Measurements from ENCODE around the gene PCSK4. TPM values are rescaled to one million over a fixed set of nuclear protein-coding genes. Genes with fewer than 3 reads are reported as not detected.

Gene PCSK4
- total RNA-seq, 1 experiment from 2014 or later = 3.9 TPM

GRCh38 chr19:1483979-1484428, 6.1 kb downstream of the PCSK4 start:
- H3K4me1 ChIP-seq (ENCODE audit: insufficient read depth, low read length) = no peaks in the 10 kb centered on the region
- no peak overlapping the region for H3K4me3 ChIP-seq (ENCODE audit: low read length)
- ATAC-seq = no peak
- no peaks in the 10 kb centered on the region for H3F3A ChIP-seq (ENCODE audit: low read length, unreplicated experiment)
- no peaks in the 10 kb centered on the region for H3K36me3 ChIP-seq (ENCODE audit: low read depth, low read length)
- ChIA-PET POLR2A (ENCODE audit: unreplicated experiment) (no interaction called here), CTCF (no interaction called here)
- H3K9me2 ChIP-seq (replicated peaks; ENCODE audit: low read length) = no peaks in the 10 kb centered on the region
- 0 out of 2 replicates have a peak, but pooled peaks cover under 1% of the 10 kb centered on the region for H3K79me2 ChIP-seq (ENCODE audit: low read length)
- intact Hi-C loops (cut with micrococcal nuclease) = no loop called here
- TF ChIP-seq EZH2 (IDR thresholded peaks at IDR 0.05; ENCODE audit: low read length, unreplicated experiment) = no peak
- TF ChIP-seq EZH2phosphoT487 (IDR thresholded peaks at IDR 0.05; ENCODE audit: borderline replicate concordance, low read length) = no peak
- TF ChIP-seq CTCF (conservative IDR thresholded peaks at IDR 0.05; ENCODE audit: low read depth, low read length) = no peak
- no TSS peak for BruUV-seq (replicated peaks)
- H3K27me3 ChIP-seq (ENCODE audit: low read length) = no peaks in the 10 kb centered on the region
- no peak for DNase-seq
- no peak overlapping the region for H2AFZ ChIP-seq (ENCODE audit: low read length)
- no peaks in the 10 kb centered on the region for H4K20me1 ChIP-seq (ENCODE audit: low read length)
- H3K9me3 ChIP-seq (ENCODE audit: low read length) = no peaks in the 10 kb centered on the region
- H3K4me2 ChIP-seq (ENCODE audit: low read length) = no peak overlapping the region
- H3K27ac ChIP-seq (ENCODE audit: low read length) = no peak overlapping the region
- no peak overlapping the region for H3K9ac ChIP-seq (ENCODE audit: low read length)

- H3F3A ChIP-seq (ENCODE audit: low read length, unreplicated experiment) = no peaks in the 10 kb centered on the region
- no peaks in the 10 kb centered on the region for H3K9me2 ChIP-seq (replicated peaks; ENCODE audit: low read length)
- no peaks in the 10 kb centered on the region for H4K20me1 ChIP-seq (ENCODE audit: low read length)
- no peak overlapping the region for H3K4me2 ChIP-seq (ENCODE audit: low read length)
- TF ChIP-seq EZH2phosphoT487 (IDR thresholded peaks at IDR 0.05; ENCODE audit: borderline replicate concordance, low read length) = no peak
- TF ChIP-seq CTCF (conservative IDR thresholded peaks at IDR 0.05; ENCODE audit: low read depth, low read length) = no peak
- TF ChIP-seq EZH2 (IDR thresholded peaks at IDR 0.05; ENCODE audit: low read length, unreplicated experiment) = no peak
- ChIA-PET CTCF (no interaction called here), POLR2A (ENCODE audit: unreplicated experiment) (no interaction called here)
- no peaks in the 10 kb centered on the region for H3K4me1 ChIP-seq (ENCODE audit: insufficient read depth, low read length)
- no peak overlapping the region for H3K9ac ChIP-seq (ENCODE audit: low read length)
- H3K36me3 ChIP-seq (ENCODE audit: low read depth, low read length) = no peaks in the 10 kb centered on the region
- H3K27ac ChIP-seq (ENCODE audit: low read length) = no peak overlapping the region
- DNase-seq (no peak), ATAC-seq (no peak)
- intact Hi-C loops (cut with micrococcal nuclease) = no loop called here
- no TSS peak for BruUV-seq (replicated peaks)
- no peaks in the 10 kb centered on the region for H3K9me3 ChIP-seq (ENCODE audit: low read length)
- no peaks in the 10 kb centered on the region for H3K27me3 ChIP-seq (ENCODE audit: low read length)
- no peak overlapping the region for H3K4me3 ChIP-seq (ENCODE audit: low read length)
- no peak overlapping the region for H2AFZ ChIP-seq (ENCODE audit: low read length)
- peaks cover 7% of the 10 kb centered on the region for H3K79me2 ChIP-seq (ENCODE audit: low read length)
These were observed 6.8 kb downstream of the PCSK4 start for GRCh38 chr19:1483131-1483978.
